GM12892 (cell line): ENCODE measurements around the gene LMNA.

Experiments
- DNase-seq: peaks from one replicate; pipeline ENCODE4 v3.0.0; 2011; ENCODE audit not compliant: insufficient read length
- FAIRE-seq: peaks from 2 replicates; lab custom pipeline; 2011; peaks lifted over from hg19 to GRCh38; lab: Jason Lieb, UNC
- POLR2A ChIP-seq: IDR thresholded peaks from 2 replicates; pipeline ENCODE4 v1.6.1; 2011; ENCODE audit warnings: low read depth, low read length, control low read depth
- POLR2AphosphoS5 ChIP-seq: IDR thresholded peaks from 2 replicates; pipeline ENCODE4 v1.6.1; 2011; ENCODE audit warnings: low read depth, low read length, control low read depth
- TAF1 ChIP-seq: IDR thresholded peaks from 2 replicates; pipeline ENCODE4 v1.6.1; 2011; ENCODE audit warnings: low read depth, mild to moderate bottlenecking, control low read depth, low read length, borderline replicate concordance

The LMNA gene

DNA sequence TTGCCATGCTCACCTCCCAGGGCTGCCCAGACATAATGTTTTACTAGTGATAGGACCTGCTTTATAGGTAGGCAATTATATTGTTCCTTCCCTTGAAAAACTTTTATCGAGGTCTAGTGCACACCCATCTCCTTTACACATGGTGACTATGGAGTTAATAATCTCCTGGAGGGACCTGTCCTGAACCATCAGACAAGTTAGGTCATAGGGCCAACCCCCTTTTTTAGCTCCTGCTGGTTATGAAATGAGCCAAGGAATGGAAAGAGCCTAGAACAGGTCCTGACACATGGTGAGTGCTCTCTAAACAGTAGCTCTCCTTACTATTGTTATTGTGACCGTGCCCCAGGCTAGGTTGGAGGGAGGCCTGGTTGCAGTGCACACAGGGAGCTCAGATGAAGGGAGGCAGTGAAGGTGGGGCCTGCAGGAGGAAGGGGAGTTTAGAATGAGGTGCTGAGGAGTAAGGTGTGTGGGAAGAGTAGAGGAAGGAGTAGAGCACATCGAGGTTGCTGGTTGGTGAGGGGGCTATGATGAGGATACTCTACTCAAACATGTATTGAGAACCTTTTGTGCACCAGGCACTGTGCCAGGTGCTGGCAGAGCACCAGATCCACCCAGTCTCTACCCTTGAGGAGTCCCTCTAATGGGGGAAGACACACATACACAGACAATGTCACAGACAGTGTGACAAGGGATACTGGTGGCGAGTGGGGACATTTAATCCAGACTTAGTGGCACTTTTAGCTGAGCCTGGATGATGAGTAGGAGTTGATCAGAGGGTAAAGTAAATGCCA is 14.1 kb upstream of the LMNA start:
- no peak for FAIRE-seq
- no peak for DNase-seq
- TF ChIP-seq POLR2AphosphoS5, result no peak
- TF ChIP-seq TAF1, result no peak
- TF ChIP-seq POLR2A, result no peak

DNA sequence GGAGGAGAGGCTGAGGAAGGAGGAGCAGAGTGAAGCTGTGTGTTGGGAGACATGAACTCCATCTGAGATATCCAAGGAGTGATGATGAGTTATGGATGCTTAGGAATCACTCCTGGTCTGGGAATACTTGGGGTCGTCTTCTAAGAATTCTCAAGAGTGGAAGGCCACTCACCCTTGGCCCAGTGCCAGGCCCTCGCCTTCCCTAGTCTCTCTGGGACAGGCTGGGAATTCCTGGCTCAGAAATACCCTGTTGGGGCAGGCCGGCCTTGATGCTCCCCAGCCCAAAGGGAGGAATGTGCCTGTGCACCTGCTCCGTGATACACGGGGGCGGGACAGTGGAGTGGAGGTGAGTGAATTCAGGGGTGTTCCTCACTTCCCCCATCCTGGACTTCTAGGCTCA is 12.6 kb upstream of the LMNA start:
- TF ChIP-seq POLR2AphosphoS5 (no peak), POLR2A (no peak), TAF1 (no peak)
- DNase-seq (no peak), FAIRE-seq (no peak)

DNA sequence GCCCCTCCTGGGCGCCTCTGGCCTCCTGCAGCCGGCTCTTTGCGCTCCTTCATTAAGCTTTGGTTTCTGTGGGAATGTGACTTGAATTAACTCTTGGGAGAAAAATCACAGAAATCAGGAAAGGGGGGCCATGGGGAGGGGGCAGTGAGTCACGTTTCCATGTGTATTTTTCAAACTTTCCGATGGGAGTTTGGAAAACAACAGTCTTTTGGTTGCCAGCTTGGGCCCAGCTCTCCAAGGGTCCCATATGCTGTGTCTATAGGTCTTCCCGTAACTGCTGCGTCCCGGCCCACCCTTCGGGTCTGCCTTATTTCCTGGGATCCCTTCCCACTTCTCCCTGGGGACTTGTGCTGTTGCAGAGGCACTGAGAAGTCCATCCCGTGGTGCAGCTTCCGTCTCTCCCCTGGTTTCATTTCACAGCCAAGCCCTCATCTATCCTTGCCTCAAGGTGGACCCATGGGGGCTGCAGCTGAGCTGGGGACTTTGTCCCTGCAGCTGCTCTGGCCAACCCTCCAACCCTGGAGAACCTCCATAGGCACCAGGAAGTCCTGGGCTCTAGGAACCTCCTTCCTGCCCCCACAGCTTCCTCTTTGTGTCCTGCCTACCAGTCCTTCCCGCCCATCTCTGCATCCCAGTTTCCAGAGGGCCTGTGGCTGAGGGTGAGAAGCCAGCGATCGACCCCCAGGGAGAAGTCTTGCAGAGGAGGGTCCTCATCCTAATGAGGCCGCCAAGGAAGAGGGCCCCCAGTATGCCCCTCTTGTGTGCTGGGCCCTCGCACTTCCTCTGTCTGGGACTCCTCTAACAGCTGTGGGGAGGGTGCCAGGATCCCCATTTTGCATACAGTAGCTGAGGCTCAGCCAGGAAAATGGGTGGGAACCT is 11.6 kb upstream of the LMNA start:
- DNase-seq, result no peak
- no peak for FAIRE-seq
- no peak for TF ChIP-seq POLR2AphosphoS5
- TF ChIP-seq TAF1, result no peak
- no peak for TF ChIP-seq POLR2A

DNA sequence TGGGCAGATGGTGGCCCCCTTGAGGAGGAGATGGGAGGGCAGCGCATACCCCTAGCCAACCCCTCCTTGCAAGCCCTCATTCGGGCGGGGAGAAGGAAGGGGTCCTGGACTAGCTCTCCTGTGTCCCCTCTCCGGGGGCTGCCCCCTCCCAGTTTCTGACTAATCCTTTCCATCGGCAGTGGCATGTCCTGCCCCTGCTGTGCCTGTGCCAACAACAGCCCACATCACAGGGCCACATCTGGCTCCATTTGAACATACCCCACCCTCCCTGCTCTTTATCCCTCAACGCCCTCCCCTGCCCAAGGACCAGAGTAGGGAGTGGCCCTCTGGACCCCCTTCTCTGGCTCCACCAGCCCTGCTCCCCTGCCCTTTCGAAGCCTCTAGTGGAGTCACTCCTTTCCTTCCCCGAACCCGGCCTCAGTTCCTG is 11.0 kb upstream of the LMNA start:
- FAIRE-seq (no peak), DNase-seq (no peak)
- TF ChIP-seq POLR2A (no peak), TAF1 (no peak), POLR2AphosphoS5 (no peak)

DNA sequence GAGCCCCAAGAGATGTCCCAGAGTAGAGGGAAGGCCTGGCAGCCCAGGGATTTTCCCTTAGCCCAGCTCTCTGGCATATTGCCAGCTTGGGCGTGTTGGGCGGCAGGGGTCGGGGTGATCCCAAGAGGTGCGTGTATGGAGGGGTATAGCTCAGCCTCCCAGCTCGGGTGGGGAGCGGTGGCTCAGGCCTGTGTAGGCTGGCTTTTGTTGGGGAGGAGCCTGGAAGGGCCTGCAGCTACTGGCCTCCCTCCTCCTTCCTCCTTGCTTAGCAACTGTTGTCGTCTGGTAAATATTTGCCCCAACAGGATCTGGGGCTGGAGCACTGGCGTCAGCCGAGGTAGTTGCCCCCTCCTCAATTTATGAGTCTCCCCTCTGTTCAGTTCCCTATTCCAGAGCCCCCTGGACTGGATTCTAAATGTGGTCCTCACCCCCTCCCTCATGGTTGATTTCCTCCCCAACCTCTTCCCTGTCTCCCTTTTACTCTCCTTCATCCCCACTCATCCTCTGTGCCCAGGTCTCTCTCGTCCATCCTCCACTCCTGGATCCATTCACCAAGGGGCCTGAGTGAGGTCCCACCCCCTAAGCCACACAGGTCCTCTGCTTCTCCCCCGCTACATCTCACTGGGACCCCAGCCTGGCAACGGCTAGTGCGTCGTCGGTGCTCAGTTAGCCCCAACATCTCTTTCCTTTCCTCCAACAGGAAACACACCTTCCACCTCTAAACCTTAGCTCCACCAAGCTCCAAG is 10.3 kb upstream of the LMNA start:
- TF ChIP-seq TAF1 (no peak), POLR2AphosphoS5 (no peak), POLR2A (no peak)
- FAIRE-seq (peak; percentile 9), DNase-seq (no peak)

DNA sequence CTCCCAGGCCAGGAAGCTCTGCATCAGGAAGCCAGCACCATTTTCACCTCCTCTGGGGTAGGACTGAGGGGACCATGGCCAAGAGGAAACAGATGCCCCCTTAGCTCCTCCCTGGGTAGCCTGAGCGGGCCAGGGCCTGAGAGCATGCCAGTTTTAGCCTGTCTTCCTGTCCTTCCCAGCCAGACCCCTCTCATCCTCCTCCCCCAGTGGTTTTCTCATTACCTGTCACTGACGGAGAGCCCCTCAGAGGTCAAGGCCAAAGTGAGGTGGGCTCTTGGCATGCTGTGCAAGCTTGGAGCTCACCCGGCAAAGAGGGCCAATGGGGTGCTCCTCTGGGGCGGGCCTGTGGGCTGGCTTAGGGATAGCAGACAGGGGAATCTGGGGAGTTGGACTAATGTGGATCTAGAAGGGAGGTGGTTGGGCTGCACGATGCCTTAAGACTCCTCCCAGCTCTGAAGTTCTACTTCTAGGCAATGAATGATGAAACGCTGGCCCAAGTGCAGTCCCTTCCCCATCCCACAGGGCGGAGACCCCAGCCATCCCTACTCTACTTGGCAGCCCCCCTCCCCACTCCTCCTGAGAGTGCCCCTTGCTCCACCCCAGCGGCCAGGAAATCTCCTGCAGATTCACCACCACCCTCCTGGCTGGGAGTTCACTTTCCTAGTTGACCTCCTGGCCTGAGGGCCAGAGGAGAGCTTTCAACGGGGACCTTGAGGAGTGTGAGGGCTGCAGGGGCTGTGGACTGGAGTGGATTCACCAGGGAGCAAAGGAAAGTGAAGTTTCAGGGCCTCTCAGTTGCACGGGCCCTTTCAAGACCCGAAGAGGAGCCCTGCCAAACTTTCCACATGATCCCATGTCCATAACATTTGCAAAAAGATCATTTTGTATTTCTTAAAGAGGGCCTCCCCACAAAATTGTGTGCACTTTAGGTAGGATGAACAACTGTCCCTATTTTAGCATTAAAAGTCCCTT is 9.4 kb upstream of the LMNA start:
- TF ChIP-seq POLR2A (no peak), POLR2AphosphoS5 (no peak), TAF1 (no peak)
- no peak for DNase-seq
- FAIRE-seq, result no peak

DNA sequence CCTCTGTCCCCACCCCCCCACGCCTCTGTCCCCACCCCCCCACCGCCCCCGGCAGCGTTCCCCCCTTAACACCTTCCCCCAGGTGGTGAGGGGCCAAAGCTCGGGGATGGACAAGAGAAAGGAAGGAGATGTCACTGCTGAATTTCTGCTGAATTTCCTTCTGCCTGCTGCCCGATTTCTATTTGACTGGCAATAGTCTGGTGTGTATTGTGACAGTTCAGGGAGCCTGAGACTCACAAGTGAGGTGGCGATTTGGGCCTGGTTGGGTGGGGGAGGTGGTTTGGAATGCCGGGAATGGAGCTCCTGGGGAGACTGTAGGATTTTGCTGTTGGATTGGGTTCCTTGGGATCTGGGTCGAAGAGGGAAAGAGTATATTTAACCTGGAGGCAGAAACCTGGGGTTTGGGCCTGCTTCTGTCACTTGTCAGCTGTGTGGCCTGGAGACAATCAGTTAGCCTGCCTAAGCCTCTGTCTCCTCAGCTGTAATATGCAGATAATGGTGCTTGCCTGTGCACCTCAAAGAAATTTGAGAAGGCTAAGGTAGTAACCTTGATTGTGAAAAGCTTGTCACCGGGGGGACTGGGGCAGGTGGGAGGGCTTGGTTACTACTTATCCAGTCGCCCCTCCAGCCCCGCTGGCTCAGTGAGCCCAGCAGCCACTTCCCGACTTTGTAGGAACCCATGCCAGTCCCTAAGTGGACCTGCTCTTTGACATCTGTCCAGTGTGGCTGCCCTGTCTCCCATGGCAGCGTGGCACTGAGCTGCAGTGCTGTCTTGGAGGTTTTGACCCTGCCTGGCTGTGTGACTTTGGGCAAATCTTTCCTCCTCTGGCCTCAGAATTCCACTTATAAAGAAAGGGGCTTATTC is 7.7 kb upstream of the LMNA start:
- TF ChIP-seq POLR2A, result 0 out of 2 replicates have a peak, but pooled peaks have one; percentile 40
- TF ChIP-seq POLR2AphosphoS5, result no peak
- no peak for TF ChIP-seq TAF1

DNA sequence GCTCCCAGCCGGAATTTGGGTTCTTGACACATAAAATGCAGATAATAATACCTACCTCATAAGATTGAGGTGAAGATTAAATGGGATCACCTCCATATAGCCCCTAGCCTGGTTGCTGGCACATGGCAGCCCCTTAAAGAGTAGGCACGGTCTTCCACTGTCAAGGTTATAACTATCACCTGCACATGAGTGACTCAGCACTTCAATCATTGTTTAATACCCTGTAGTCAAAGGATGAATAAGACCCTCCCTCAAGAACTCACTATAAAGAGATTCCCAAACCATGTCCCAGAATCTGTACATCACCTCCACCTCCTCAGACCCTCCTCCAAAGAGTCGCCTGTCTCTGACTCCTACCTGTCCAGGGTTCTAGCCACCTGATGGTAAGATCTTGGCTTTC is 6.5 kb upstream of the LMNA start:
- no peak for DNase-seq
- no peak for FAIRE-seq
- TF ChIP-seq TAF1 (no peak), POLR2AphosphoS5 (no peak), POLR2A (no peak)

More for the DNA sequence above, 7.7 kb upstream of the LMNA start:
- no peak for DNase-seq
- FAIRE-seq, result no peak

DNA sequence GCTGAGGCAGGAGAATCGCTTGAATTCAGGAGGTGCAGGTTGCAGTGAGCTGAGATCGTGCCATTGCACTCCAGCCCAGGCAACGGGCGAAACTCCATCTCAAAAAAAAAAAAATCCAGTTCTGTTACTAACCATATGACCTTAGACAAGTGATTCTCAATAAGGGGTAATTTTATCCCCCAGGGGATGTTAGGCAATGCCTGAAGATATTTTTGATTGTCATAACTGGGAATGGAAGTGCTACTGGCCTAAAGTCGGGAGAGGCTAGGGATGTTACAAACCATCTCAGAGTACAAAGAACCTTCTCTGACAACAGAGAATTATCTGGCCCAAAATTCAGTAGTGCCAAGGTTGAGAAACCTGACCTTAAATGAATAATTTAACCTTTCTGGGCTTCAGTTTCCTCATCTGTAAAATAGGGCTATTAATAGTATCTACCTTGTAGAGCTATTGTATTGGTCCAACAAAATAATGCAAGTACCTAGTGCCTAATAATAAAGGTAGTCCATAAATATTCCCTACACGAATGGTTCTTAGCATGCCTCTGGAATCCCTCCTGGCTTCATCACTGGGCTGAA is 5.8 kb upstream of the LMNA start:
- DNase-seq (no peak), FAIRE-seq (no peak)
- TF ChIP-seq TAF1 (no peak), POLR2AphosphoS5 (no peak), POLR2A (no peak)
